Stimulated activated effector memory CD8-positive, alpha-beta T cell treated with anti-CD3 and anti-CD28 coated beads, Interleukin-12 subunit alpha, Interleukin-12 subunit beta, amount 100 ng/mL, for 72 hours (primary cell): ENCODE data around the gene METTL9.
"Not testable (repeated sequence)": the region's sequence is repeated elsewhere in the genome, so short reads cannot be mapped to it uniquely, and the experiment has no call there.

Experiments
- ATAC-seq: fragments of 150-1000 bp; cut with Tn5 transposase; 2 replicates; pipeline ENCODE4 v1.10.0; 2021
- DNase-seq, 2 donors: peaks; one replicate each; pipeline ENCODE4 v3.0.0; 2021 to 2022; ENCODE audit warnings: low spot score in 2 of 2
- H3K27ac Mint-ChIP-seq: one replicate; pipeline ENCODE4 v1.8.0; 2022; ENCODE audit warnings: mild to moderate bottlenecking, mixed read lengths
- H3K36me3 Mint-ChIP-seq: one replicate; pipeline ENCODE4 v1.8.0; 2022; ENCODE audit warnings: mild to moderate bottlenecking, mixed read lengths
- H3K4me1 Mint-ChIP-seq: one replicate; pipeline ENCODE4 v1.8.0; 2022; ENCODE audit warnings: mixed read lengths
- H3K4me3 Mint-ChIP-seq: one replicate; pipeline ENCODE4 v1.8.0; 2022; ENCODE audit warnings: mild to moderate bottlenecking, mixed read lengths
- H3K9me3 Mint-ChIP-seq: one replicate; pipeline ENCODE4 v1.8.0; 2022; ENCODE audit warnings: mixed read lengths

METTL9 gene

GRCh38 chr16:21680714-21681113, 81.3 kb downstream of the METTL9 start:
- not testable (repeated sequence) for H3K9me3 Mint-ChIP-seq, H3K4me3 Mint-ChIP-seq, H3K4me1 Mint-ChIP-seq, H3K27ac Mint-ChIP-seq, DNase-seq, H3K36me3 Mint-ChIP-seq, ATAC-seq

GRCh38 chr16:21683184-21683583, 83.8 kb downstream of the METTL9 start:
- no peaks in the 10 kb centered on the region for H3K36me3 Mint-ChIP-seq
- peaks cover 5% of the 10 kb centered on the region for H3K4me1 Mint-ChIP-seq
- H3K4me3 Mint-ChIP-seq = no peak overlapping the region
- DNase-seq = no peak
- no peak for ATAC-seq
- H3K9me3 Mint-ChIP-seq = no peaks in the 10 kb centered on the region
- H3K27ac Mint-ChIP-seq = no peak overlapping the region

GRCh38 chr16:21684199-21684598, 84.8 kb downstream of the METTL9 start:
- H3K9me3 Mint-ChIP-seq = no peaks in the 10 kb centered on the region
- DNase-seq (peak; percentile 21 to 69), ATAC-seq (no peak)
- peaks cover 5% of the 10 kb centered on the region for H3K4me1 Mint-ChIP-seq
- H3K36me3 Mint-ChIP-seq = no peaks in the 10 kb centered on the region
- no peak overlapping the region for H3K27ac Mint-ChIP-seq
- no peak overlapping the region for H3K4me3 Mint-ChIP-seq

DNA sequence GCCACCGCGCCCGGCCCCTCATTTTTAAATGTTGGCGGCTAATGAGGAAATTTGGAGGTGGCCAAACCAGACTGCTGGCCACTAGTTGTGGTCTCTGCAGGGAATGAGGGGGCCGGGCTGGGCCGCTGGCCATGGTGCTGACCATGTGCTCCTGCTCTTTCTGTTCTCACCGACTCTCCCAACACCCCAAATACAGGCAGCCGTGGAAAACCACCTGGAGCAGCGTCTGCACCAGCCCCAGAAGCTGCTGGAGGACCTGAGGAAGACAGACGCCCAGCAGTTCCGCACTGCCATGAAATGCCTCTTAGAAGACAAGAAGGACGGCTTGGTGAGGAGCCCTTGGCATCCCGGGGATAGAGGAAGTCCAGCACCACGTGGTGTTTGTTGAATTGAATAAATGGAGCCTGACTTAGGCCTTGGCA, 85.7 kb downstream of the METTL9 start:
- Mint-ChIP-seq H3K36me3 (no peaks in the 10 kb centered on the region), H3K4me3 (no peak overlapping the region), H3K9me3 (no peaks in the 10 kb centered on the region), H3K4me1 (peaks cover 5% of the 10 kb centered on the region), H3K27ac (no peak overlapping the region)
- ATAC-seq (no peak), DNase-seq (no peak)

DNA sequence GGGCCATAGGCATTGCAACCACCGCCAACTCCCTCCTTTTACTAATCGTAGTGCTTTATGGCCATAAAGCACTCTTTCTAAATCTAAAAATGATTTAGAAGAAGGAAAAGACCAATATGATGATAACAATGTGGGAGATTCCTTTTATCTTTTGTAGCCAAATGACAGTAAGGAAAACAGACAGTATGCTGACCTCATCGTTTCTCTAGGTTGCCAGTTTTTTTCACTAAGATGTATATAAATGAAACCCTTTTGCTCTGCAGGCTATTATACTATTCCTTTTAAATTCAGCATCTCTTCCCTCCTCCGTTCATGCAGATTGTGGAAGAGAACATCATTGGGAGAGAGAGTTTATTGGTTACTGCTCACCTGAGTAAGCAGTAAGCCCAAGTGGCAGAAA, 89.7 kb downstream of the METTL9 start:
- ATAC-seq = no peak
- Mint-ChIP-seq H3K27ac (no peak overlapping the region), H3K9me3 (no peaks in the 10 kb centered on the region), H3K4me1 (peaks cover 4% of the 10 kb centered on the region), H3K4me3 (no peak overlapping the region), H3K36me3 (no peaks in the 10 kb centered on the region)
- DNase-seq = no peak

GRCh38 chr16:21690967-21691366, 91.6 kb downstream of the METTL9 start:
- H3K4me3 Mint-ChIP-seq, ATAC-seq, H3K4me1 Mint-ChIP-seq: not testable (repeated sequence)

GRCh38 chr16:21694609-21695008, 95.2 kb downstream of the METTL9 start:
- no peak for ATAC-seq
- DNase-seq = no peak
- no peaks in the 10 kb centered on the region for H3K4me1 Mint-ChIP-seq
- H3K9me3 Mint-ChIP-seq = no peaks in the 10 kb centered on the region
- no peak overlapping the region for H3K27ac Mint-ChIP-seq
- no peaks in the 10 kb centered on the region for H3K36me3 Mint-ChIP-seq
- H3K4me3 Mint-ChIP-seq = no peak overlapping the region

More at GRCh38 chr16:21690967-21691366, 91.6 kb downstream of the METTL9 start:
- H3K27ac Mint-ChIP-seq, DNase-seq, H3K36me3 Mint-ChIP-seq, H3K9me3 Mint-ChIP-seq: not testable (repeated sequence)

DNA sequence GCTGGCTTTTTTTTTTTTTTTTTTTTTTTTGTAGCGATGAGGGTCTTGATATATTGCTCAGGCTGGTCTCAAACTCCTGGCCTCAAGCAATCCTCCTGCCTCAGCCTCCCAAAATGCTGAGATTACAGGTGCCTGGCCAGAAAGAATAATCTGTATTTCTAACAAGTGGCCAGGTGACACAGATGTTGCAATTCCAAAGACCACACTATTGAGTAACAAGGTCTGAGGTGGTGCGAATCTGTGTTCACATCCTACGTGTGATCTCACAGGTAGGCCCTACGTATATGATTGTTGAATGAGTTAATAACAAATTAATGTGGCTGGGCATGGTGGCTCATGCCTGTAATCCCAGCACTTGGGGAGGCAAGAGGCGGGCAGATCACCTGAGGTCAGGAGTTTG, 97.7 kb downstream of the METTL9 start:
- H3K9me3 Mint-ChIP-seq = no peaks in the 10 kb centered on the region
- H3K36me3 Mint-ChIP-seq = no peaks in the 10 kb centered on the region
- H3K27ac Mint-ChIP-seq = no peak overlapping the region
- peaks cover 5% of the 10 kb centered on the region for H3K4me1 Mint-ChIP-seq
- H3K4me3 Mint-ChIP-seq = no peak overlapping the region
- DNase-seq (no peak), ATAC-seq (no peak)

DNA sequence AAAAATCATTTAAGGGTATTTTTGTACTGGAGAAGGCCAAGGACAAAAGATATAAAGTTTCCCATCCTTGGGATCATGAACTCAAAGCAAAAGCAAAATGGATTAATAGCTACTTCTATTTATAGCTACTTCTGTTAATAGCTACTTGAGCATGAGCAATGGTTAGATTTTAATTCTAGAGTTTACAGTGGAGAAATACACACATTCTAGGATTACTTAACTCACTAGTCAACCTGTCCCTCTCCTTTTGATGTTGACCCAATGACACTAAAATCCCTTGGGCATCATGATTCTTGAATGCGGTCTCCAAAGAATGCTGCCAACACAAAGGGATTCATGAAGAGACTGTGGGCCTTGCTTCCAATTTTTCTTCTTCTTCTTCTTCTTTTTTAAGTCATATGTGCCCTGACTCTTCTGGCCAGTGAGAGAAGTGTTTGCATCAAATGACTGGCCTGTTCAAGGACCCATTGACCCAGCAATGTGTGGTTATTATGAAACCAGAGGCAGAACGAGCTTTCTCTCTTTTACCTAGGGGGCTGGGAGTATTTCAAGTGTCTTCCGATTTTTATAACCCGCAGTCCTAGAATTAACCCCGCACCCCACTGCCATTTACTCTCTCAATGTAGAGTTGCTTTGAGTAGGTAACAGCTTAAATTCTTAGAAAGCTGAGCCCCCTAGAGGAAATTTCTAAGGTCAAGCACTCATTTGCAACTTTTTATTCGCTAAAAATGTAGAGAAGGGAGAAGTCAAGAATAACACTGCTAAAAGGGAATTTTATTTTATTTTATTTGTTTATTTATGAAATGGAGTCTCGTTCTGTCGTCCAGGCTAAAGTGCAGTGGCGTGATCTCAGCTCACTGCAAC, 99.0 kb downstream of the METTL9 start:
- no peaks in the 10 kb centered on the region for H3K9me3 Mint-ChIP-seq

DNA sequence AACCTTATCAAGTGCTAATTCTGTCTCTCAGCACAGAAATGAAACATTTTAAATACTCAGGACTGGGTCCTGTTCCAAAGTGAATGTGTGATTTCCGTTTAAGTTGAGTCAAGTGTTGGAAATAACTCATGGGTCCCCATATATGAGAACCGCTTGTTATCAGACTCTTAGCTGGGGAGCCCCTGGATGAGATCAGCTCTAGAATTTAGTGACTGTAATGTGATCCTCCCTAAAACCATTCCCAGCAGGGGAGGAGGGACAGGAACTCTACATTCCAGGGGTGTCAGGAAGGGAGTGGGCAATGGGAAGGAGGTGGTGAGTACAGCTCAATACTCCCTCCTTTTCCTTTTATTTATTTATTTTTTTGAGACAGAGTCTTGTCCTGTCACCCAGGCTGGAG, 101.9 kb downstream of the METTL9 start:
- no peaks in the 10 kb centered on the region for H3K9me3 Mint-ChIP-seq
- peaks cover 5% of the 10 kb centered on the region for H3K4me1 Mint-ChIP-seq
- ATAC-seq (peak; percentile 68), DNase-seq (no peak)
- H3K36me3 Mint-ChIP-seq = no peaks in the 10 kb centered on the region
- H3K4me3 Mint-ChIP-seq = no peak overlapping the region
- H3K27ac Mint-ChIP-seq = no peak overlapping the region

More for the DNA sequence above, 99.0 kb downstream of the METTL9 start:
- DNase-seq = no peak
- no peaks in the 10 kb centered on the region for H3K36me3 Mint-ChIP-seq
- no peak overlapping the region for H3K27ac Mint-ChIP-seq
- H3K4me1 Mint-ChIP-seq = peaks cover 5% of the 10 kb centered on the region
- no peak overlapping the region for H3K4me3 Mint-ChIP-seq
- ATAC-seq = no peak

GRCh38 chr16:21702276-21702675, 102.9 kb downstream of the METTL9 start:
- no peak overlapping the region for H3K4me3 Mint-ChIP-seq
- no peak overlapping the region for H3K27ac Mint-ChIP-seq
- no peak for ATAC-seq
- no peaks in the 10 kb centered on the region for H3K36me3 Mint-ChIP-seq
- H3K9me3 Mint-ChIP-seq = no peaks in the 10 kb centered on the region
- no peak for DNase-seq
- H3K4me1 Mint-ChIP-seq = peaks cover 5% of the 10 kb centered on the region

- no peaks in the 10 kb centered on the region for H3K36me3 Mint-ChIP-seq
- peaks cover 5% of the 10 kb centered on the region for H3K4me1 Mint-ChIP-seq
- DNase-seq = no peak
- no peaks in the 10 kb centered on the region for H3K9me3 Mint-ChIP-seq
- H3K4me3 Mint-ChIP-seq = no peak overlapping the region
- ATAC-seq = no peak
- no peak overlapping the region for H3K27ac Mint-ChIP-seq
Observed at GRCh38 chr16:21703156-21703555, 103.8 kb downstream of the METTL9 start.

DNA sequence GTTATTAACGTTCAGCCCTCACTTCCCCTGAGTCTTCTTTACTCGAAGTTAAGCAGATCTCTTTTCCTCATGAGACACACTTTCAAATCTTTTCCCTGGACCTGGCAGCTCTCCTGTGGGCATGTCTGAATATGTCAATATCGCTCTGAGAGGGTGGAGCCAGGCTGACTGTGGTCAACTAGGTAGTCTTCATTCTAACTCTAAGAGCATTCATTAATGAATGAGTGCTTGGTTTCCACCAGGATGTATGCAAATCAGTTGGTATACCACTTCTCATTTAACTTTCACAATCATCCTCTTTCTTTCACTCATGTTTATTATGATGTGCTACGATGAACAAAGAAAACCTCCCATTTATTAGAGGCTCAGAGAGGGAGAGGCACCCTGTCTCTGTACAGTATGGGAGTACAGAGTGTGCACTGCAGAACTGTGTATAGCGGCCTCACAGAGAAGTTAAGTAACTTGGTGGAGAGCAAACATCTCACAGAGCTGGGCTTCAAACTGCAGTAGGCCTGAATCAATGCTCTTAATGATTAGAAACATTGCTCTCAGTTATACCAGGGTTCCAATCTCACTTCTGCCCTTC, 104.3 kb downstream of the METTL9 start:
- no peaks in the 10 kb centered on the region for H3K36me3 Mint-ChIP-seq
- ATAC-seq (peak; percentile 49), DNase-seq (no peak)
- no peak overlapping the region for H3K27ac Mint-ChIP-seq
- no peaks in the 10 kb centered on the region for H3K9me3 Mint-ChIP-seq
- peaks cover 5% of the 10 kb centered on the region for H3K4me1 Mint-ChIP-seq
- no peak overlapping the region for H3K4me3 Mint-ChIP-seq

DNA sequence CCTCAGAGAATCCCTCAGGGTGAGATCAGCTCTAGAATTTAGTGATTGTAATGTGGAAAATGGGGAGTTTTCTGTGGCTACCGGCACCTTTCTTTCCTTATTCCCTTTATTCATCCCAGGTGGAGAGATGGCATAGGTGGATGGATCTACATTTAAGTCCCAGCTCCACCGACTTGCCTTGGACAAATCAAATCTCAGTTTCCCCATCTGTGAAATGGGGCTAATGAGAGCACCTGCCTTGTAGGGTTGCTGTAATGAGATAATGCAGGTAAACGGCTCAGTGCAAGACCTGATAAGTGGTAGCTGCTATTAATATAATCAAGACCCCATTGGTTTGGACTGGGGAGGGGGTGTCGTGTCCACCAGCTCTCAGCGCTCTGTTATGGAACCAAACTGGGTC, 104.9 kb downstream of the METTL9 start:
- peaks cover 5% of the 10 kb centered on the region for H3K4me1 Mint-ChIP-seq
- H3K9me3 Mint-ChIP-seq = no peaks in the 10 kb centered on the region
- H3K4me3 Mint-ChIP-seq = no peak overlapping the region
- H3K36me3 Mint-ChIP-seq = no peaks in the 10 kb centered on the region
- ATAC-seq (no peak), DNase-seq (no peak)
- no peak overlapping the region for H3K27ac Mint-ChIP-seq

DNA sequence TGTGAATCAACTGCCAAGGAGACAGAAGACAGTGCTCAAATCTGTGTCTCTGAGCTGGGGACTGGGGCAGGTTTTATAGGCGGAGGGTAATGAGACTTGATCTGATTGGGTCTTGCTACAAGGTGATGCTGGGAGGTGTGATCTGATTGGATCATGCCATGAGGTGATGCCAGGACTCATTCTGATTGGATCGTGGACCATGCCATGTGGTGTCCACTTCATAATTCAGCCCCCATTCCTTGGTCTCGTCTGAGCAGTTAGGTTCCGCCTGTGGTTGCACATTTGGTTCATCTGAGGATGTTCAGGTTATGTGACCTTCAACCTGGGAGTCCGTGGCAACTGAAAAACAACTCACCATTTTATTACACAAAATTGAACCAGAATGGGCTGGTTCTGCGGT, 105.4 kb downstream of the METTL9 start:
- no peaks in the 10 kb centered on the region for H3K9me3 Mint-ChIP-seq
- peaks cover 5% of the 10 kb centered on the region for H3K4me1 Mint-ChIP-seq
- no peak overlapping the region for H3K4me3 Mint-ChIP-seq

More for the DNA sequence above, 105.4 kb downstream of the METTL9 start:
- H3K36me3 Mint-ChIP-seq = no peaks in the 10 kb centered on the region
- DNase-seq = no peak
- no peak overlapping the region for H3K27ac Mint-ChIP-seq
- no peak for ATAC-seq
